Gastrocnemius medialis (tissue), 4 donors: Measurements from ENCODE around the gene CTBS. TPM values are rescaled to one million over a fixed set of nuclear protein-coding genes. Genes with fewer than 3 reads are reported as not detected.
A peak's percentile ranks its signal among the peaks of the same experiment; 100 is the strongest.

Experiments used
- ATAC-seq, 2 donors: fragments of 150-250 bp; one replicate each; pipeline ENCODE4 v1.9.1; 2016
- DNase-seq, 2 donors: peaks; one replicate each; pipeline ENCODE4 v3.0.0-alpha.2; 2019
- H3K27ac ChIP-seq, 4 donors: fragments of 200-600 bp; sonication (generic); 1 replicate in 1 of 4; 2 replicates in 3 of 4; pipeline ENCODE4 v1.5.1; 2016 to 2018; ENCODE audit warnings: mild to moderate bottlenecking in 2 of 4, moderate library complexity in 1 of 4
- H3K27me3 ChIP-seq, 3 donors: fragments of 200-600 bp; sonication (generic) in 2 of 3; 1 replicate in 1 of 3; 2 replicates in 2 of 3; pipeline versions ENCODE4 v1.5.1 to v1.6.0; 2016 to 2019; ENCODE audit warnings: mild to moderate bottlenecking in 1 of 3, moderate library complexity in 1 of 3
- H3K36me3 ChIP-seq, 2 donors: fragments of 200-600 bp; sonication (generic) in 1 of 2; one replicate each; pipeline ENCODE4 v1.5.1; 2017 to 2018
- H3K4me1 ChIP-seq, 2 donors: fragments of 200-600 bp; sonication (generic) in 1 of 2; one replicate each; pipeline ENCODE4 v1.5.1; 2016 to 2017; ENCODE audit warnings: mild to moderate bottlenecking in 2 of 2
- H3K4me3 ChIP-seq, 4 donors: fragments of 200-600 bp; sonication (generic) in 3 of 4; 1 replicate in 1 of 4; 2 replicates in 3 of 4; pipeline ENCODE4 v1.5.1; 2016 to 2019; ENCODE audit warnings: mild to moderate bottlenecking in 2 of 4
- H3K9me3 ChIP-seq, 3 donors: fragments of 200-600 bp; sonication (generic) in 2 of 3; 1 replicate in 1 of 3; 2 replicates in 2 of 3; pipeline ENCODE4 v1.5.1; 2016 to 2019
- CTCF ChIP-seq, 5 experiments: fragments of 450-650 bp in 3 of 5; fragments of 200-600 bp in 2 of 5; sonication (generic) in 2 of 5; IDR thresholded peaks in 4 of 5; conservative IDR thresholded peaks in 1 of 5; 1 replicate in 4 of 5; 2 replicates in 1 of 5; pipeline ENCODE4 v1.5.1; 2016 to 2019; ENCODE audit warnings: antibody characterized with exemption in 5 of 5, mild to moderate bottlenecking in 3 of 5, moderate library complexity in 3 of 5
- POLR2A ChIP-seq, 2 donors: fragments of 450-650 bp; IDR thresholded peaks; one replicate each; pipeline ENCODE4 v1.6.1; 2017; ENCODE audit warnings: antibody characterized with exemption in 2 of 2, mild to moderate bottlenecking in 2 of 2, moderate library complexity in 2 of 2
- in situ Hi-C, 4 donors: fragments of 200-750 bp; cut with MboI; loops; one replicate each; pipeline versions ENCODE4 v1.15.0 to v1.8.0; 2017; ENCODE audit warnings: low sequenced_read_pairs in 4 of 4
- intact Hi-C: fragments of 100-400 bp; cut with DNase I; formaldehyde crosslinking; loops from one replicate; pipeline ENCODE4 v1.15.1; 2023; ENCODE audit warnings: low total_unique reads
- total RNA-seq, 4 donors: library from RNA; depleted of rRNA; stranded (reverse); fragments of >200 nt; gene quantifications; one replicate each; pipeline versions ENCODE4 v1.1.0 to v1.2.3, GENCODE V29; 2016

The CTBS gene
- total RNA-seq, 4 donors from 2014 or later: 4.0 to 6.6 (median 4.7) TPM

GRCh38 chr1:84611796-84612195 is 37.6 kb upstream of the CTBS start:
- TF ChIP-seq POLR2A (IDR thresholded peaks at IDR 0.05) (no peak), CTCF (IDR thresholded peaks at IDR 0.05 in 4 of 5, conservative IDR thresholded peaks at IDR 0.05 in 1 of 5) (no peak)
- H3K27ac ChIP-seq: peak overlapping the region in 1 of 4 donors; percentile 22

GRCh38 chr1:84611091-84611490 is 36.9 kb upstream of the CTBS start:
- Histone ChIP-seq H3K4me3 (no peak overlapping the region), H3K4me1 (no peaks in the 10 kb centered on the region), H3K27ac (no peak overlapping the region), H3K27me3 (no peaks in the 10 kb centered on the region), H3K9me3 (no peaks in the 10 kb centered on the region), H3K36me3 (no peaks in the 10 kb centered on the region)
- no peak for ATAC-seq
- no peak for TF ChIP-seq POLR2A (IDR thresholded peaks at IDR 0.05)
- no peak for TF ChIP-seq CTCF (IDR thresholded peaks at IDR 0.05 in 4 of 5, conservative IDR thresholded peaks at IDR 0.05 in 1 of 5)
- in situ Hi-C loops: loop anchor here in 3 of 4 donors (25.0 kb wide), 2 partner anchors 474 to 674 kb away; partner anchors contain the start of gene PRKACB (in 3 of the 3)
- intact Hi-C loops: no loop called here
- DNase-seq: no peak

More at GRCh38 chr1:84611796-84612195, 37.6 kb upstream of the CTBS start:
- H3K4me1 ChIP-seq: no peaks in the 10 kb centered on the region
- DNase-seq (no peak), ATAC-seq (no peak)
- H3K27me3 ChIP-seq: no peaks in the 10 kb centered on the region
- no peak overlapping the region for H3K4me3 ChIP-seq
- in situ Hi-C loops (loop anchor here in 3 of 4 donors (25.0 kb wide), 2 partner anchors 474 to 674 kb away; partner anchors contain the start of gene PRKACB (in 3 of the 3)), intact Hi-C loops (no loop called here)
- no peaks in the 10 kb centered on the region for H3K36me3 ChIP-seq
- H3K9me3 ChIP-seq: no peaks in the 10 kb centered on the region

- Histone ChIP-seq H3K27ac (no peak overlapping the region), H3K27me3 (no peaks in the 10 kb centered on the region), H3K36me3 (no peaks in the 10 kb centered on the region), H3K4me1 (no peaks in the 10 kb centered on the region), H3K4me3 (no peak overlapping the region), H3K9me3 (no peaks in the 10 kb centered on the region)
- no peak for TF ChIP-seq POLR2A (IDR thresholded peaks at IDR 0.05)
- no peak for TF ChIP-seq CTCF (IDR thresholded peaks at IDR 0.05 in 4 of 5, conservative IDR thresholded peaks at IDR 0.05 in 1 of 5)
- in situ Hi-C loops (loop anchor here in 3 of 4 donors (25.0 kb wide), 2 partner anchors 470 to 670 kb away; partner anchors contain the start of gene PRKACB (in 3 of the 3)), intact Hi-C loops (loop anchor here (5.0 to 10.0 kb wide), 3 partner anchors 102 to 672 kb away; partner anchors contain the start of genes GNG5, PRKACB and SPATA1)
- no peak for ATAC-seq
- DNase-seq: no peak
Measured at GRCh38 chr1:84606977-84607376, 32.7 kb upstream of the CTBS start.

GRCh38 chr1:84605157-84605556 is 30.9 kb upstream of the CTBS start:
- Histone ChIP-seq H3K4me3 (no peak overlapping the region), H3K36me3 (no peaks in the 10 kb centered on the region), H3K27me3 (no peaks in the 10 kb centered on the region), H3K4me1 (no peaks in the 10 kb centered on the region), H3K9me3 (no peaks in the 10 kb centered on the region), H3K27ac (no peak overlapping the region)
- DNase-seq: no peak
- ATAC-seq: no peak
- in situ Hi-C loops: loop anchor here in 3 of 4 donors (25.0 kb wide), 2 partner anchors 468 to 668 kb away; partner anchors contain the start of gene PRKACB (in 3 of the 3)
- TF ChIP-seq CTCF (IDR thresholded peaks at IDR 0.05 in 4 of 5, conservative IDR thresholded peaks at IDR 0.05 in 1 of 5) (no peak), POLR2A (IDR thresholded peaks at IDR 0.05) (no peak)
- intact Hi-C loops: loop anchor here (2.0 to 10.0 kb wide), 4 partner anchors 30 to 670 kb away; partner anchors contain the start of genes CTBS, GNG5, PRKACB and SPATA1
